ENCODE measurements around the gene KCNH1.
"Not testable (repeated sequence)": the region's sequence is repeated elsewhere in the genome, so short reads cannot be mapped to it uniquely, and the experiment has no call there.

KCNH1 gene

GRCh38 chr1:210662291-210663050 lies 471.5 kb downstream of the KCNH1 start:
- H3K4me3 ChIP-seq (ENCODE audit: low read length): no peak overlapping the region
- no peak for TF ChIP-seq CTCF (IDR thresholded peaks at IDR 0.05; ENCODE audit: insufficient read depth, low read depth, low read length, missing control alignments)
- DNase-seq (ENCODE audit: low read depth): no peak

- H3K4me3 ChIP-seq (ENCODE audit: low read length); DNase-seq (ENCODE audit: low read depth): not testable (repeated sequence)
Observed at GRCh38 chr1:210661520-210661919, 472.4 kb downstream of the KCNH1 start.

- TF ChIP-seq CTCF (IDR thresholded peaks at IDR 0.05; ENCODE audit: insufficient read depth, low read depth, low read length, missing control alignments): no peak
- DNase-seq (ENCODE audit: low read depth): no peak
- H3K4me3 ChIP-seq (ENCODE audit: low read length): no peak overlapping the region
Observed at GRCh38 chr1:210657806-210658205, 476.1 kb downstream of the KCNH1 start.

GRCh38 chr1:210655511-210655910 lies 478.4 kb downstream of the KCNH1 start:
- no peak for DNase-seq (ENCODE audit: low read depth)
- no peak for TF ChIP-seq CTCF (IDR thresholded peaks at IDR 0.05; ENCODE audit: insufficient read depth, low read depth, low read length, missing control alignments)
- H3K4me3 ChIP-seq (ENCODE audit: low read length): no peak overlapping the region

- H3K4me3 ChIP-seq (ENCODE audit: low read length): no peak overlapping the region
- no peak for TF ChIP-seq CTCF (IDR thresholded peaks at IDR 0.05; ENCODE audit: insufficient read depth, low read depth, low read length, missing control alignments)
- peak; percentile 4 for DNase-seq (ENCODE audit: low read depth)
Observed at GRCh38 chr1:210654176-210654981, 479.6 kb downstream of the KCNH1 start.

- H3K4me3 ChIP-seq (ENCODE audit: low read length): no peak overlapping the region
- TF ChIP-seq CTCF (IDR thresholded peaks at IDR 0.05; ENCODE audit: insufficient read depth, low read depth, low read length, missing control alignments): no peak
- peak; percentile 8 for DNase-seq (ENCODE audit: low read depth)
Observed at GRCh38 chr1:210653771-210654170, 480.2 kb downstream of the KCNH1 start.

GRCh38 chr1:210652329-210652954 lies 481.5 kb downstream of the KCNH1 start:
- TF ChIP-seq CTCF (IDR thresholded peaks at IDR 0.05; ENCODE audit: insufficient read depth, low read depth, low read length, missing control alignments): no peak
- DNase-seq (ENCODE audit: low read depth): no peak
- H3K4me3 ChIP-seq (ENCODE audit: low read length): no peak overlapping the region

Measured in epithelial cell of esophagus (primary cell).